GM12891 (cell line): ENCODE measurements around the gene ZNF747.

Experiments
- POLR2A ChIP-seq: IDR thresholded peaks from 2 replicates; pipeline ENCODE4 v1.6.1; 2011; ENCODE audit warnings: low read depth, low read length, control low read depth
- POLR2AphosphoS5 ChIP-seq: IDR thresholded peaks from 2 replicates; pipeline ENCODE4 v1.6.1; 2011; ENCODE audit warnings: low read depth, low read length, control low read depth
- TAF1 ChIP-seq: IDR thresholded peaks from 2 replicates; pipeline ENCODE4 v1.6.1; 2011; ENCODE audit warnings: low read depth, low read length, control low read depth

DNA sequence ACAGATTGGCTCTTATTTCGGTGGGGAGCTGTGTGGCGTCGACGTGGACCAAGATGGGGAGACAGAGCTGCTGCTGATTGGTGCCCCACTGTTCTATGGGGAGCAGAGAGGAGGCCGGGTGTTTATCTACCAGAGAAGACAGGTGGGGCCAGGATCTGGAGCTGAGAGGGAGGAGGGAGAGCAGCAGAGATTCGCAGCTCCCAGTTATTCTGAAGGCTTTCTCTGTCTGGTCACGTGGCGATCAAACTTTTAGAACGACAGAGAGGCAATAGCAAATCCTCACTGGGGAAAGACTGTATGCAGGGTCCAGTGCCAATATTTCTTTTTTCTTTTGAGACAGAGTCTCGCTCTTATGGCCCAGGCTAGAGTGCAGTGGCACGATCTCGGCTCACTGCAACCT, 39.9 kb downstream of the ZNF747 start:
- TF ChIP-seq POLR2A (no peak), TAF1 (no peak), POLR2AphosphoS5 (no peak)
